Left lung (tissue), 10 donors: ENCODE data around the gene CAB39L. TPM values are rescaled to one million over a fixed set of nuclear protein-coding genes. Genes with fewer than 3 reads are reported as not detected.
A peak's percentile ranks its signal among the peaks of the same experiment; 100 is the strongest.

ENCODE experiments used
- ATAC-seq: fragments of 200-7000 bp; cut with Tn5 transposase; one replicate; pipeline ENCODE4 v1.9.1; 2020; ENCODE audit warnings: moderate library complexity
- DNase-seq, 4 donors: peaks; one replicate each; pipeline ENCODE4 v3.0.0-alpha.2; 2013 to 2020
- H3K27ac ChIP-seq, 2 donors: fragments of 200-600 bp; sonication (generic) in 1 of 2; one replicate each; pipeline versions ENCODE4 v1.5.0 to v1.8.0; 2020 to 2021
- H3K27me3 ChIP-seq, 2 donors: fragments of 200-600 bp; sonication (generic) in 1 of 2; one replicate each; pipeline versions ENCODE4 v1.5.0 to v1.8.0; 2020 to 2021
- H3K36me3 ChIP-seq, 2 donors: fragments of 200-600 bp; sonication (generic) in 1 of 2; one replicate each; pipeline versions ENCODE4 v1.5.0 to v1.8.0; 2020 to 2021
- H3K4me1 ChIP-seq, 2 donors: fragments of 200-600 bp; one replicate each; pipeline ENCODE4 v1.8.0; 2021
- H3K4me3 ChIP-seq, 2 donors: fragments of 200-600 bp; sonication (generic) in 1 of 2; one replicate each; pipeline versions ENCODE4 v1.5.0 to v1.8.0; 2020 to 2021; ENCODE audit warnings: mild to moderate bottlenecking in 1 of 2
- H3K9me3 ChIP-seq, 2 donors: fragments of 200-600 bp; sonication (generic) in 1 of 2; one replicate each; pipeline versions ENCODE4 v1.5.0 to v1.8.0; 2020 to 2021
- intact Hi-C, 2 donors: fragments of 100-400 bp; cut with DNase I; formaldehyde crosslinking; loops; one replicate each; pipeline versions ENCODE4 v1.11.2 to v1.14.2; 2022
- polyA plus RNA-seq, 6 donors: library from polyadenylated mRNA; unstranded; fragments of 120-200 nt; gene quantifications; one replicate each; pipeline ENCODE4 v1.2.1, GENCODE V29; 2013; ENCODE audit not compliant: insufficient read length in 6 of 6
- total RNA-seq, 2 donors: library from RNA; stranded (reverse); fragmentation: NEBNext Ultra II Directional; extraction: Animal tissue kit (Norgen Biotek cat#: 25700); gene quantifications; one replicate each; pipeline ENCODE4 v1.2.1, GENCODE V29; 2021
- TF ChIP-seq, protein P1 (sequence below), 2 donors: fragments of 200-600 bp; sonication (generic) in 1 of 2; IDR thresholded peaks; one replicate each; pipeline versions ENCODE4 v1.5.0 to v1.8.0; 2021; ENCODE audit warnings: antibody characterized with exemption in 2 of 2
- donor health status: DM: no; HTN: yes; CAD: no.
- donor health status: DM: no; HTN: no; CAD: no.

Gene CAB39L
- total and polyA plus RNA-seq, 8 donors, result 8.6 to 12.8 (median 10.1) TPM

DNA sequence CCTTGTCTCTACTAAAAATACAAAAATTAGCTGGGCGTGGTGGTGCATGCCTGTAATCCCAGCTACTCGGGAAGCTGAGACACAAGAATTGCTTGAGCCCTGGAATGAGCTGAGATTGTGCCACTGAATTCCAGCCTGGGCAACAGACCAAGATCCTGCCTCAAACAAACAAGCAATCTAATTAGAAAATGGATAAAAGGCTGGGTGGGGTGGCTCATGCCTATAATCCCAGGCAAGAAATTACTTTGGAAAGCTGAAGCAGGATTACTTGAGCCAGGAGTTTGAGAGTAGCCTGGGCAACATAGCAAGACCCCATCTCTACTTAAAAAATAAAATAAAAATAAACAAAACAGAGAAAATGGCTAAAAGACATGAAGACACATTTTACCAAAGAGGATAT lies 77.0 kb downstream of the CAB39L start:
- TF ChIP-seq, protein P1, sequence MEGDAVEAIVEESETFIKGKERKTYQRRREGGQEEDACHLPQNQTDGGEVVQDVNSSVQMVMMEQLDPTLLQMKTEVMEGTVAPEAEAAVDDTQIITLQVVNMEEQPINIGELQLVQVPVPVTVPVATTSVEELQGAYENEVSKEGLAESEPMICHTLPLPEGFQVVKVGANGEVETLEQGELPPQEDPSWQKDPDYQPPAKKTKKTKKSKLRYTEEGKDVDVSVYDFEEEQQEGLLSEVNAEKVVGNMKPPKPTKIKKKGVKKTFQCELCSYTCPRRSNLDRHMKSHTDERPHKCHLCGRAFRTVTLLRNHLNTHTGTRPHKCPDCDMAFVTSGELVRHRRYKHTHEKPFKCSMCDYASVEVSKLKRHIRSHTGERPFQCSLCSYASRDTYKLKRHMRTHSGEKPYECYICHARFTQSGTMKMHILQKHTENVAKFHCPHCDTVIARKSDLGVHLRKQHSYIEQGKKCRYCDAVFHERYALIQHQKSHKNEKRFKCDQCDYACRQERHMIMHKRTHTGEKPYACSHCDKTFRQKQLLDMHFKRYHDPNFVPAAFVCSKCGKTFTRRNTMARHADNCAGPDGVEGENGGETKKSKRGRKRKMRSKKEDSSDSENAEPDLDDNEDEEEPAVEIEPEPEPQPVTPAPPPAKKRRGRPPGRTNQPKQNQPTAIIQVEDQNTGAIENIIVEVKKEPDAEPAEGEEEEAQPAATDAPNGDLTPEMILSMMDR (IDR thresholded peaks at IDR 0.05), result no peak
- no peak overlapping the region for H3K27ac ChIP-seq
- intact Hi-C loops, result no loop called here
- H3K27me3 ChIP-seq, result no peaks in the 10 kb centered on the region
- DNase-seq, result no peak
- H3K4me1 ChIP-seq, result peaks cover 0 to 5% of the 10 kb centered on the region in 2 donors
- ATAC-seq, result no peak
- no peak overlapping the region for H3K4me3 ChIP-seq
- peaks cover 0 to 15% of the 10 kb centered on the region in 2 donors for H3K9me3 ChIP-seq
- H3K36me3 ChIP-seq, result no peaks in the 10 kb centered on the region

DNA sequence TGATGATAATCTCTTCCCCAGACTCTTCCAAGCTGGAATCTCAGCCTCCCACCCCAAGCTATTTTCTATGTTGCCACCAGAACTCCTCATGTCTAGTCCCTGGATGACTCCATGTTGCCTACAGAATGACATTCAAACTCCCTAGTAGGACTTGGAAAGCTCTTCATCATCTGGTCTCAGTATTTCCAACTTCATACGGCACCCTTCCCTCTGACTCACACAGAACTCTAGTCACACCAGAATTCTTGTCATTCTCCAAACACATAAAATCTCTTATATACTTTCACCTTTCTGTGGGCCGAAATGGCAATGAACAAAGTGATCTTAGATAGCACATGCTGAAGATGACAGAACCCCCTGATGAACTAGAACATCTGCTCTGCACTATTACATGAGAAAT lies 86.2 kb downstream of the CAB39L start:
- H3K27ac ChIP-seq, result no peak overlapping the region
- no peak for DNase-seq
- intact Hi-C loops, result no loop called here
- no peak for ATAC-seq
- H3K9me3 ChIP-seq, result peaks cover 0 to under 1% of the 10 kb centered on the region in 2 donors
- TF ChIP-seq, protein P1 (IDR thresholded peaks at IDR 0.05), result no peak
- no peak overlapping the region for H3K4me3 ChIP-seq
- H3K4me1 ChIP-seq, result no peaks in the 10 kb centered on the region
- no peaks in the 10 kb centered on the region for H3K36me3 ChIP-seq
- H3K27me3 ChIP-seq, result no peaks in the 10 kb centered on the region

DNA sequence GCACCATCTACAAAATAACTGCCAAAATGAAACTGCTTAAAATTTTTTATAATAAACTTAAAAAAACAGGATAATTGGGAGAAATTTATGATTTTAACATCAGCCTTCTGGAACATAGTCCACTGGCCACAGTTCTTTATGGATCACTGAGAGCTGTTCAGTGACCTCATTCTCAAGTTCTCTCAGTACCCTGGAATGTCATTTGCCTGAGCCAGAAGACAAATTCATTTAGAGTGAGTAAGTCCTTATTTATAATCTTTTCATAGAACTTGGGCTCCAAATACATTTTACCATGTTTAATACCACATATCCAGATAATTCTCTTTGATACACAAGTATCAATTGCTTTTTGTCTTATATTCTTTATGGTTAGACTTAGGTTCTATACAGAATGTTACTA lies 87.6 kb downstream of the CAB39L start:
- intact Hi-C loops, result no loop called here
- no peak overlapping the region for H3K4me3 ChIP-seq
- H3K4me1 ChIP-seq, result no peaks in the 10 kb centered on the region
- no peak for DNase-seq
- no peaks in the 10 kb centered on the region for H3K36me3 ChIP-seq
- H3K27ac ChIP-seq, result peak overlapping the region in 1 of 2 donors; percentile 63
- peak; percentile 74 for ATAC-seq
- H3K27me3 ChIP-seq, result no peaks in the 10 kb centered on the region
- TF ChIP-seq, protein P1 (IDR thresholded peaks at IDR 0.05), result no peak
- H3K9me3 ChIP-seq, result no peaks in the 10 kb centered on the region

DNA sequence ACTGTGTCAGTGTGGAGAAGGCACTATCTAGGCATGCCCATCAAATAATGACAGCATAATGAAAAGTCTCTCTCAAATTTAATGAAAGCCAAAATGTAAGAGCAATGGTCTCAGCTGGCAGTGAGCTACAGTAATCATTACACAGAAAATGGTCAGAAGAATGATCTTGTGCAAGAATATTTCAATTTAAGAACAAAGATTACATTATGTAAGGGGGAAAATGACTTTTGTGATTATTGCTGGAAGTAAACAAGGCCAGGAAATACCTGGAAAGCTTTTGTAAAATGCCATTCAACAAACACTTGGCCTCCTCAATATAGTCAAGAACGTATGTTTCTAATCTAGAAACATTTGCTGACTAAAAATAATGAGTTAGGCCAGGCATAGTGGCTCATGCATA lies 89.1 kb downstream of the CAB39L start:
- Histone ChIP-seq H3K4me1 (no peaks in the 10 kb centered on the region), H3K4me3 (no peak overlapping the region), H3K27me3 (no peaks in the 10 kb centered on the region), H3K27ac (no peak overlapping the region), H3K36me3 (no peaks in the 10 kb centered on the region), H3K9me3 (no peaks in the 10 kb centered on the region)
- DNase-seq, result no peak
- no peak for ATAC-seq
- TF ChIP-seq, protein P1 (IDR thresholded peaks at IDR 0.05), result no peak
- intact Hi-C loops, result no loop called here

DNA sequence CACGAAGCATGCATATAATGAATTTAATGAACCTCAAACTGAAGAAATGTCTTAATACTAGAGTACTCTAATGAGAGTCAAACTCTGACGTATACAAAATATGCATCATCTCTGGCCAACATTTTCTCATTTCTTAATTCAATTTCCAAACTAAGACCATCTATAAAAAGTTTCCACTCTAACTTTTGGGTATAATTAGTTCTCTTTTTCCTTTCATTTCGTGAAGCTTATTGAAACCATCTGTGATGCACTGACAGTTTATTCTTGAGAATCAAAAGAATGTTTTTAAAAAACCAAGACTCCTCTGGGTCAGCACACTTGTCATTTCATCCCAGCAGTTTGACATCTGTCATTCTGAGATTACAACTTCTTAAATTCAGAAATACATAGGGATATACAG lies 90.0 kb downstream of the CAB39L start:
- Histone ChIP-seq H3K27me3 (no peaks in the 10 kb centered on the region), H3K36me3 (no peaks in the 10 kb centered on the region), H3K27ac (peak overlapping the region in 1 of 2 donors; percentile 35), H3K4me1 (no peaks in the 10 kb centered on the region), H3K4me3 (no peak overlapping the region), H3K9me3 (no peaks in the 10 kb centered on the region)
- intact Hi-C loops, result no loop called here
- TF ChIP-seq, protein P1 (IDR thresholded peaks at IDR 0.05), result no peak
- DNase-seq (peak in 2 of 4 donors; percentile 7 to 13), ATAC-seq (no peak)
